AG04449 (cell line): ENCODE measurements around the gene TSPAN9.
A peak's percentile ranks its signal among the peaks of the same experiment; 100 is the strongest.

Experiments used
- CTCF ChIA-PET: fragments of 350-600 bp; formaldehyde crosslinking; extraction: SDS; loops from one replicate; lab custom pipeline; 2021; ENCODE audit warnings: antibody characterized with exemption; lab: Yijun Ruan, JAX
- POLR2A ChIA-PET: fragments of 400-600, 350-600 bp; formaldehyde crosslinking; extraction: SDS; loops from one replicate; lab custom pipeline; 2020; ENCODE audit warnings: antibody characterized with exemption, inconsistent platforms; lab: Yijun Ruan, JAX
- DNase-seq: peaks from one replicate; pipeline ENCODE4 v3.0.0-alpha.2; 2010; ENCODE audit warnings: low read depth, low spot score
- H3K4me3 ChIP-seq: 2 replicates; pipeline ENCODE4 v1.5.1; 2011; ENCODE audit warnings: low read depth, mild to moderate bottlenecking, control low read depth, low read length
- TF ChIP-seq, protein P1 (sequence below): IDR thresholded peaks from one replicate; pipeline ENCODE4 v1.5.1; 2011; ENCODE audit warnings: mild to moderate bottlenecking, moderate library complexity, low read length, control low read depth, inconsistent platforms; ENCODE audit not compliant: insufficient read depth; ENCODE audit errors: missing control alignments

The TSPAN9 gene

DNA sequence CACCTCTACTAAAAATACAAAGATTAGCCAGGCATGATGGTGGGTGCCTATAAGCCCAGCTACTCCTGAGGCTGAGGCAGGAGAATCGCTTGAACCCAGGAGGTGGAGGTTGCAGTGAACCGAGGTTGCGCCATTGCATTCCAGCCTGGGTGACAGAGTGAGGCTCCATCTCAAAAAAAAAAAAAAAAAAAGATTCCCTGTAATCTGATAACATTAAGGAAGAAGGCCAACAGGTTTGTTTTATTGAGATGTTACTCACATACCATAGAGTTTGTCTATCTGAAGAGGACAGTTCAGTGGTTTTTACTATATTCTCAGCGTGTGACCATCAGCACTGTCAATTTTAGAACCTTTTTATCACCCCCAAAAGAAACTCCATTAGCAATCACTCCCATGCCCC, 37.5 kb downstream of the TSPAN9 start:
- H3K4me3 ChIP-seq, result no peak overlapping the region
- no peak for DNase-seq
- TF ChIP-seq, protein P1, sequence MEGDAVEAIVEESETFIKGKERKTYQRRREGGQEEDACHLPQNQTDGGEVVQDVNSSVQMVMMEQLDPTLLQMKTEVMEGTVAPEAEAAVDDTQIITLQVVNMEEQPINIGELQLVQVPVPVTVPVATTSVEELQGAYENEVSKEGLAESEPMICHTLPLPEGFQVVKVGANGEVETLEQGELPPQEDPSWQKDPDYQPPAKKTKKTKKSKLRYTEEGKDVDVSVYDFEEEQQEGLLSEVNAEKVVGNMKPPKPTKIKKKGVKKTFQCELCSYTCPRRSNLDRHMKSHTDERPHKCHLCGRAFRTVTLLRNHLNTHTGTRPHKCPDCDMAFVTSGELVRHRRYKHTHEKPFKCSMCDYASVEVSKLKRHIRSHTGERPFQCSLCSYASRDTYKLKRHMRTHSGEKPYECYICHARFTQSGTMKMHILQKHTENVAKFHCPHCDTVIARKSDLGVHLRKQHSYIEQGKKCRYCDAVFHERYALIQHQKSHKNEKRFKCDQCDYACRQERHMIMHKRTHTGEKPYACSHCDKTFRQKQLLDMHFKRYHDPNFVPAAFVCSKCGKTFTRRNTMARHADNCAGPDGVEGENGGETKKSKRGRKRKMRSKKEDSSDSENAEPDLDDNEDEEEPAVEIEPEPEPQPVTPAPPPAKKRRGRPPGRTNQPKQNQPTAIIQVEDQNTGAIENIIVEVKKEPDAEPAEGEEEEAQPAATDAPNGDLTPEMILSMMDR, result no peak
- ChIA-PET POLR2A (interaction anchor here (0.7 kb wide), 1 partner anchor 18 kb away, joined by 5 read pairs; no protein-coding TSS in a partner anchor), CTCF (interaction anchor here (0.9 to 3.2 kb wide), 2 partner anchors 42 to 161 kb away, joined by 5 to 12 read pairs; no protein-coding TSS in a partner anchor)

DNA sequence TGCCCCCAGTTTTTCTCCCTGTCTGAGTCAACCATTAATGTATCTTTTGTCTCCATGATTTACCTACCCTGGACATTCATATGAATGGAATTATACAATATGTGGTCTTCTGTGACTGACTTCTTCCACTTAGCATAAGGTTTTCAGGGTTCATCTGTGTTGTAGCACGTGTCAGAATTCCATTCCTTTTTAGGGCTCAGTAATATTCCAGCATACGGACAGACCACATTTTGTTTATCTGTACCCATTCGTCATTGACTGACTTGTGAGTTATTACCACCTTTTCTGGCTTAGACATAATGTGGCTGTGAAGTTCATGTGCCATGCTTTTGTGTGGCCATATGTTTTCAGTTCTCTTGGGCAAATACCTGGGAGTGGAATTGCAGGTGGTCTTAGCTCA, 37.9 kb downstream of the TSPAN9 start:
- ChIA-PET POLR2A (no interaction called here), CTCF (interaction anchor here (0.9 to 3.2 kb wide), 3 partner anchors 10 to 160 kb away, joined by 5 to 12 read pairs (median 6); no protein-coding TSS in a partner anchor)
- no peak overlapping the region for H3K4me3 ChIP-seq
- DNase-seq, result no peak
- TF ChIP-seq, protein P1, result no peak

DNA sequence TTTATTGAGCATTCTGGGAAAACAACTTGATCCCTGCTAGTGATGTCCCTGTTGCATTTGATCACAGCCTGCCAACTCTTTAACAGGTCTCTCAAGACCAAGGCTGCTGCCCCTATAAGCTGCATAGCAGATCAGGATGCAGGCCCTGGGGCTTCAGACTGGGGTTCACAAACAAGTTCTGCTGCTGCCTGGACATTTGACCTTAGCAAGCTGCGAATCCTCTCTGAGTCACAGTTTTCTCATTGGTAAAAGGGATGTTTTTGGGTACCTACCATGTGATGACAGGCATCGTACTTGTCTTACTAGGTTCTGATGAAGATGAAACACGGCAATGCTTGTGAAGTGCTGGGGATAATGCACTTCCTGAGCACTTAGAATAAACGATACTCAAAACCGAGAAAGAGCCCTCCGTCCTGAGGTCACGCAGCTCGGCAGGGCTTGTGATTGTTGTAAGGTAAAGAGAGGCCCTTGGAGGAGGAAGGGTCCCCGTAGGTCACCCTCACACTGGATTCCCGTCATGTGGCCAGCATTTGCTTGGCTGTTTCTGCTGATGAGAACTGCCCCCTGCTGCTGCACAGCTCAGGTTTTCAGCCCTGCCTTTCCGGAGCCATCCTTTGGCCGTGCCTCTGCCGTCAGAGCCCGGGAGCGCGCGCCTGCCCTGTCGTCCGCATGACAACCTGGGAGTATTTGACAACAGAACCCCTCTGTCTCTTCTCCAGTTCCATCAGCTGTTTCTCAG, 39.1 kb downstream of the TSPAN9 start:
- no peak overlapping the region for H3K4me3 ChIP-seq
- ChIA-PET POLR2A (no interaction called here), CTCF (interaction anchor here (0.8 to 4.9 kb wide), 8 partner anchors 10 to 184 kb away, joined by 3 to 26 read pairs (median 5); no protein-coding TSS in a partner anchor)
- no peak for DNase-seq
- TF ChIP-seq, protein P1, result no peak

DNA sequence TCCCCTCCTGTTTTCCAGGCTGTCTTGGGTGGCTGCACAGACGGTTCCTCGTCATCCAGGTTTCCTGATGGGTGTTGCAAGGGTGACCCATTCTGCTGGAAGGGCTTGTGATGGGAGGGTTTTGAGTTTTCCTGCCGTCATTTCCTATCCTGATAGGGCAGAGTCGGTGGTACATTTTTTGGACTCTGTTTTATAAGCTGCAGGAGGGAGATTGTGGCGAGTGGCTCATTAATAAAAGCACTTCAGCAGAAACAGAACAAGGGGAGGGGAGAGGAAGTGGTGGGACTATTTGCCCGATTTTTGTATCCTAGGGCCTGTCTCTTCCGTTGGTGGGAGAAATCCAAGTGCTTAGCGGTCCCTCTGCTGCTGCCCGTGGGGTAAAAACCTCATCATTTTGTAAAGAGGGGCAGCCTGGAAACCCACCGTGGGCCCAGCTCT, 40.0 kb downstream of the TSPAN9 start:
- TF ChIP-seq, protein P1, result no peak
- ChIA-PET POLR2A (interaction anchor here (0.7 kb wide), 1 partner anchor 10 kb away, joined by 3 read pairs; no protein-coding TSS in a partner anchor), CTCF (interaction anchor here (1.1 to 4.9 kb wide), 9 partner anchors 10 to 183 kb away, joined by 3 to 26 read pairs (median 5); no protein-coding TSS in a partner anchor)
- peak; percentile 49 for DNase-seq
- peak overlapping the region; percentile 27 for H3K4me3 ChIP-seq

DNA sequence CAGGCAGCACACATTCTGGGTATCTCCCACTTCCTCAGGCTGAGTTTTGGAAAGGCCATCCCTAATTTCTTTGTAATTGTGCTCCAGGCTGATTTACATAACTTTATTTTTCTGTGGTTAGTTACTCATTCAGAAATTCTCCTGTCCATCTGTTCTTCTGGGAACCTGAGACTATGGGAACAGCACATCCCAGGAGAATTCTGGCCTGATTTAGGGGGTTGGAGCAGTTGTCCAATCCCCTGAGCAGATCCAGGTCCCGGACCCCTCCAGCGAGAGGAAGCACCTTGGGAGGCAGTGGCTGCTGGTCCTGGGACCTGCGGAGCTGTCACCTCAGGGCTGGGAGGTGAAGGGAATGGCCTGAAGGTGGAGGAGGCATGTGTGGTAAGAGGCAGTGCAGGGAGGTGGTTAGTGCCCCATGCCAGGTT, 40.4 kb downstream of the TSPAN9 start:
- CTCF ChIA-PET, result interaction anchor here (1.1 to 4.9 kb wide), 9 partner anchors 16 to 182 kb away, joined by 3 to 26 read pairs (median 5); no protein-coding TSS in a partner anchor
- peak; percentile 70 for DNase-seq
- peak overlapping the region; percentile 27 for H3K4me3 ChIP-seq
- TF ChIP-seq, protein P1, result no peak
- POLR2A ChIA-PET, result interaction anchor here (0.7 kb wide), 1 partner anchor 11 kb away, joined by 3 read pairs; no protein-coding TSS in a partner anchor
